GM12892 (cell line): Measurements from ENCODE around the gene FBXO39. TPM values are rescaled to one million over a fixed set of nuclear protein-coding genes. Genes with fewer than 3 reads are reported as not detected.
"Not testable (repeated sequence)": the region's sequence is repeated elsewhere in the genome, so short reads cannot be mapped to it uniquely, and the experiment has no call there.

Experiments
- DNase-seq: peaks from one replicate; pipeline ENCODE4 v3.0.0; 2011; ENCODE audit not compliant: insufficient read length
- FAIRE-seq: peaks from 2 replicates; lab custom pipeline; 2011; peaks lifted over from hg19 to GRCh38; lab: Jason Lieb, UNC
- POLR2A ChIP-seq: IDR thresholded peaks from 2 replicates; pipeline ENCODE4 v1.6.1; 2011; ENCODE audit warnings: low read depth, low read length, control low read depth
- POLR2AphosphoS5 ChIP-seq: IDR thresholded peaks from 2 replicates; pipeline ENCODE4 v1.6.1; 2011; ENCODE audit warnings: low read depth, low read length, control low read depth
- TAF1 ChIP-seq: IDR thresholded peaks from 2 replicates; pipeline ENCODE4 v1.6.1; 2011; ENCODE audit warnings: low read depth, mild to moderate bottlenecking, control low read depth, low read length, borderline replicate concordance
- polyA plus RNA-seq: library from polyadenylated mRNA; unstranded; fragments of >200 nt; gene quantifications from one replicate; pipeline ENCODE4 v1.2.1, GENCODE V29; 2012; ENCODE audit warnings: missing spikeins, inconsistent platforms; ENCODE audit not compliant: missing spikeins

FBXO39 gene
- not detected for polyA plus RNA-seq

GRCh38 chr17:6775871-6776405 lies at the start of gene FBXO39:
Gene FBXO39, plus strand, starts transcription at chr17:6776215. Its CDS starts 3,654 bp downstream, at chr17:6779869.
- FAIRE-seq: no peak
- TF ChIP-seq POLR2A (no peak; the same call in 1 of the 2 replicates), POLR2AphosphoS5 (no peak; the same call in 1 of the 2 replicates), TAF1 (no peak)
- no peak for DNase-seq

- TF ChIP-seq TAF1: no peak
- TF ChIP-seq POLR2AphosphoS5: no peak
- TF ChIP-seq POLR2A: no peak
- DNase-seq (no peak), FAIRE-seq (no peak)
Measured at GRCh38 chr17:6729531-6729930, 46.5 kb upstream of the FBXO39 start.

GRCh38 chr17:6746665-6747064 lies 29.4 kb upstream of the FBXO39 start:
- not testable (repeated sequence) for DNase-seq, FAIRE-seq

GRCh38 chr17:6748617-6749016 lies 27.4 kb upstream of the FBXO39 start:
- FAIRE-seq: no peak

GRCh38 chr17:6749519-6749918 lies 26.5 kb upstream of the FBXO39 start:
- TF ChIP-seq POLR2A (no peak), POLR2AphosphoS5 (no peak), TAF1 (no peak)
- FAIRE-seq: no peak
- no peak for DNase-seq

More at GRCh38 chr17:6748617-6749016, 27.4 kb upstream of the FBXO39 start:
- DNase-seq: no peak
- TF ChIP-seq POLR2AphosphoS5: no peak
- no peak for TF ChIP-seq TAF1
- no peak for TF ChIP-seq POLR2A

- no peak for FAIRE-seq
- DNase-seq: no peak
- TF ChIP-seq POLR2A (no peak), POLR2AphosphoS5 (no peak), TAF1 (no peak)
Measured at GRCh38 chr17:6752068-6752909, 23.7 kb upstream of the FBXO39 start.

GRCh38 chr17:6753006-6753445 lies 23.0 kb upstream of the FBXO39 start:
- TF ChIP-seq POLR2AphosphoS5 (no peak), TAF1 (no peak), POLR2A (no peak)
- FAIRE-seq (no peak), DNase-seq (no peak)

- DNase-seq (no peak), FAIRE-seq (no peak)
- TF ChIP-seq POLR2A (no peak), TAF1 (no peak), POLR2AphosphoS5 (no peak)
Measured at GRCh38 chr17:6753546-6753945, 22.5 kb upstream of the FBXO39 start.

GRCh38 chr17:6755281-6755680 lies 20.7 kb upstream of the FBXO39 start:
- FAIRE-seq (no peak), DNase-seq (no peak)
- TF ChIP-seq POLR2AphosphoS5 (no peak), TAF1 (no peak), POLR2A (no peak)

- TF ChIP-seq POLR2A: peak; percentile 84
- peak; percentile 67 for TF ChIP-seq POLR2AphosphoS5
- peak; percentile 18; the same call in 1 of the 2 replicates for TF ChIP-seq TAF1
- no peak for DNase-seq
- FAIRE-seq: peak; percentile 89
Measured at GRCh38 chr17:6755731-6756184, 20.3 kb upstream of the FBXO39 start, which contains the start of gene XAF1. Gene XAF1, plus strand, starts transcription at chr17:6756046. Its CDS starts 33 bp downstream, at chr17:6756079.

GRCh38 chr17:6756425-6757031 lies 19.5 kb upstream of the FBXO39 start:
- no peak for FAIRE-seq
- DNase-seq: no peak
- TF ChIP-seq POLR2AphosphoS5: peak; percentile 35; the same call in 1 of the 2 replicates
- TF ChIP-seq POLR2A: no peak

GRCh38 chr17:6757747-6758146 lies 18.3 kb upstream of the FBXO39 start:
- DNase-seq (no peak), FAIRE-seq (peak; percentile 48)
- TF ChIP-seq TAF1 (no peak), POLR2A (no peak), POLR2AphosphoS5 (0 out of 2 replicates have a peak, but pooled peaks have one; percentile 29)
